HK-2 (cell line): ENCODE results near the gene SDK1.
A peak's percentile ranks its signal among the peaks of the same experiment; 100 is the strongest.

Experiments
- DNase-seq: peaks from one replicate; pipeline ENCODE4 v3.0.0-alpha.2; 2018; ENCODE audit not compliant: unreplicated experiment

The SDK1 gene

GRCh38 chr7:3887096-3887690, 586.1 kb downstream of the SDK1 start:
- no peak for DNase-seq

- DNase-seq: no peak
These were observed 587.0 kb downstream of the SDK1 start for GRCh38 chr7:3888096-3888495.

GRCh38 chr7:3892157-3892556, 591.1 kb downstream of the SDK1 start:
- DNase-seq: no peak

GRCh38 chr7:3892686-3893085, 591.6 kb downstream of the SDK1 start:
- DNase-seq: no peak

GRCh38 chr7:3893151-3893788, 592.2 kb downstream of the SDK1 start:
- no peak for DNase-seq

- no peak for DNase-seq
These were observed 592.7 kb downstream of the SDK1 start for GRCh38 chr7:3893789-3894153.

GRCh38 chr7:3895341-3896116, 594.5 kb downstream of the SDK1 start:
- DNase-seq: no peak

GRCh38 chr7:3896169-3896765, 595.2 kb downstream of the SDK1 start:
- no peak for DNase-seq

GRCh38 chr7:3897430-3898372, 596.6 kb downstream of the SDK1 start:
- DNase-seq: peak; percentile 19

GRCh38 chr7:3899559-3899991, 598.5 kb downstream of the SDK1 start:
- DNase-seq: no peak

GRCh38 chr7:3908153-3908552, 607.1 kb downstream of the SDK1 start:
- no peak for DNase-seq

- no peak for DNase-seq
These were observed 608.1 kb downstream of the SDK1 start for GRCh38 chr7:3909128-3909527.

GRCh38 chr7:3910054-3910453, 609.0 kb downstream of the SDK1 start:
- DNase-seq: no peak

GRCh38 chr7:3911685-3912084, 610.6 kb downstream of the SDK1 start:
- DNase-seq: no peak

GRCh38 chr7:3912291-3912690, 611.2 kb downstream of the SDK1 start:
- no peak for DNase-seq

GRCh38 chr7:3914051-3914775, 613.2 kb downstream of the SDK1 start:
- no peak for DNase-seq

- DNase-seq: no peak
These were observed 614.4 kb downstream of the SDK1 start for GRCh38 chr7:3915337-3915878.

- DNase-seq: no peak
These were observed 615.1 kb downstream of the SDK1 start for GRCh38 chr7:3916146-3916545.

GRCh38 chr7:3917436-3917835, 616.4 kb downstream of the SDK1 start:
- no peak for DNase-seq

GRCh38 chr7:3918576-3918975, 617.5 kb downstream of the SDK1 start:
- DNase-seq: no peak
